BJ (cell line): ENCODE data around the gene PCDH9. TPM values are rescaled to one million over a fixed set of nuclear protein-coding genes. Genes with fewer than 3 reads are reported as not detected.

Experiments
- CTCF ChIA-PET: fragments of 350-600 bp; formaldehyde crosslinking; extraction: SDS; loops from one replicate; lab custom pipeline; 2021; ENCODE audit warnings: antibody characterized with exemption, inconsistent platforms; lab: Yijun Ruan, JAX
- POLR2A ChIA-PET: fragments of 300-600 bp; sonication (Branson Sonifier 250); formaldehyde crosslinking; extraction: SDS; loops from one replicate; lab custom pipeline; 2021; ENCODE audit warnings: antibody characterized with exemption; lab: Charles Lee
- DNase-seq: peaks from one replicate; pipeline ENCODE4 v3.0.0-alpha.2; 2011; ENCODE audit warnings: low read depth
- H3K27me3 ChIP-seq: 2 replicates; pipeline ENCODE4 v1.6.0; 2011; ENCODE audit warnings: low read length; ENCODE audit not compliant: control insufficient read depth, insufficient read depth
- H3K36me3 ChIP-seq: 2 replicates; pipeline ENCODE4 v1.5.1; 2011; ENCODE audit warnings: low read length; ENCODE audit not compliant: control insufficient read depth, insufficient read depth
- H3K4me3 ChIP-seq: 2 replicates; pipeline ENCODE4 v1.5.1; 2011; ENCODE audit warnings: low read depth, mild to moderate bottlenecking, control low read depth, low read length
- CTCF ChIP-seq: IDR thresholded peaks from 2 replicates; pipeline ENCODE4 v1.5.1; 2011; ENCODE audit warnings: low read depth, mild to moderate bottlenecking, control low read depth, inconsistent platforms, low read length, moderate library complexity; ENCODE audit not compliant: insufficient read depth
- polyA plus RNA-seq: library from polyadenylated mRNA; depleted of rRNA; stranded (reverse); fragments of >200 nt; gene quantifications from 2 replicates; pipeline ENCODE4 v1.2.3, GENCODE V29; 2011

The PCDH9 gene
- polyA plus RNA-seq, 1 experiment: 2.3 TPM

GRCh38 chr13:67084066-67084465, 146.1 kb downstream of the PCDH9 start:
- no peak overlapping the region for H3K4me3 ChIP-seq
- no peak for TF ChIP-seq CTCF
- ChIA-PET POLR2A (no interaction called here), CTCF (no interaction called here)
- DNase-seq: no peak
- no peaks in the 10 kb centered on the region for H3K27me3 ChIP-seq
- H3K36me3 ChIP-seq: no peaks in the 10 kb centered on the region

GRCh38 chr13:67083519-67083918, 146.6 kb downstream of the PCDH9 start:
- H3K36me3 ChIP-seq: no peaks in the 10 kb centered on the region
- TF ChIP-seq CTCF: no peak
- CTCF ChIA-PET: no interaction called here
- H3K4me3 ChIP-seq: no peak overlapping the region
- H3K27me3 ChIP-seq: no peaks in the 10 kb centered on the region
- POLR2A ChIA-PET: no interaction called here
- no peak for DNase-seq

- ChIA-PET POLR2A (no interaction called here), CTCF (no interaction called here)
- no peak for TF ChIP-seq CTCF
- H3K27me3 ChIP-seq: no peaks in the 10 kb centered on the region
- no peaks in the 10 kb centered on the region for H3K36me3 ChIP-seq
- no peak overlapping the region for H3K4me3 ChIP-seq
- DNase-seq: no peak
Measured at GRCh38 chr13:67080351-67080750, 149.8 kb downstream of the PCDH9 start.

GRCh38 chr13:67078062-67078461, 152.1 kb downstream of the PCDH9 start:
- Histone ChIP-seq H3K36me3 (no peaks in the 10 kb centered on the region), H3K4me3 (no peak overlapping the region), H3K27me3 (no peaks in the 10 kb centered on the region)
- TF ChIP-seq CTCF: no peak
- ChIA-PET CTCF (no interaction called here), POLR2A (no interaction called here)
- DNase-seq: no peak

GRCh38 chr13:67077132-67077531, 153.0 kb downstream of the PCDH9 start:
- no peak overlapping the region for H3K4me3 ChIP-seq
- no peaks in the 10 kb centered on the region for H3K36me3 ChIP-seq
- no peak for DNase-seq
- no peak for TF ChIP-seq CTCF
- ChIA-PET CTCF (no interaction called here), POLR2A (no interaction called here)
- no peaks in the 10 kb centered on the region for H3K27me3 ChIP-seq
